Ishikawa (cell line): ENCODE results near the gene EIF3L.

ENCODE experiments used
- CEBPB ChIP-seq: IDR thresholded peaks from 2 replicates; pipeline ENCODE4 v1.6.1; 2012
- CREB1 ChIP-seq: IDR thresholded peaks from 2 replicates; pipeline ENCODE4 v1.6.1; 2012; ENCODE audit warnings: low read depth
- EP300 ChIP-seq: IDR thresholded peaks from 2 replicates; pipeline ENCODE4 v1.6.1; 2012; ENCODE audit warnings: borderline replicate concordance
- REST ChIP-seq: IDR thresholded peaks from 2 replicates; pipeline ENCODE4 v1.6.1; 2012; ENCODE audit warnings: low read depth, mild to moderate bottlenecking
- TAF1 ChIP-seq: IDR thresholded peaks from 2 replicates; pipeline ENCODE4 v1.6.1; 2012; ENCODE audit warnings: low read depth, mild to moderate bottlenecking

GRCh38 chr22:37891926-37892325 lies 42.7 kb downstream of the EIF3L start:
- TF ChIP-seq CREB1 (no peak), REST (no peak), EP300 (no peak), CEBPB (no peak), TAF1 (no peak)
